HG03066 (cell line): ENCODE measurements around the gene ZNF521.

Experiments used
- ATAC-seq: cut with Tn5 transposase; IDR thresholded peaks from one replicate; pipeline ENCODE4 v1.9.1; 2021; ENCODE audit warnings: low read depth; ENCODE audit not compliant: unreplicated experiment

The ZNF521 gene

DNA sequence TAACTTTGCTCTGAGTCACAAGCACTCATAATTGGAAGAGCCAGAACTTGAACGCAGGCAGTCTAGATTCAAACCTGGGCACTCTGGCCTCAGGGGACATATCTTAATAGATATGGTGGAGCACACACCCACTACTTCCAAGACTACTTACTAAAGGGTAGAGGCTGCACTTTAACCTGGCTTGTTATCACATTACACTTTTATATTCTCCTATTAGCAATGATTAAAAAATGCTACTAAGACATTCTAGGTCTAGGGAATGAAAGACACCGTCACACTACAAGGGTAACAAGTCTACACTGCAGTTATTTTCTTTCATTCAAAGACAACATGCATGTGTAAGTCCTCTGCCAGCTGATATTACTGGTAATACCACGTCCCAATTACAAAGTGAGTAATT is 258.8 kb downstream of the ZNF521 start:
- no peak for ATAC-seq

DNA sequence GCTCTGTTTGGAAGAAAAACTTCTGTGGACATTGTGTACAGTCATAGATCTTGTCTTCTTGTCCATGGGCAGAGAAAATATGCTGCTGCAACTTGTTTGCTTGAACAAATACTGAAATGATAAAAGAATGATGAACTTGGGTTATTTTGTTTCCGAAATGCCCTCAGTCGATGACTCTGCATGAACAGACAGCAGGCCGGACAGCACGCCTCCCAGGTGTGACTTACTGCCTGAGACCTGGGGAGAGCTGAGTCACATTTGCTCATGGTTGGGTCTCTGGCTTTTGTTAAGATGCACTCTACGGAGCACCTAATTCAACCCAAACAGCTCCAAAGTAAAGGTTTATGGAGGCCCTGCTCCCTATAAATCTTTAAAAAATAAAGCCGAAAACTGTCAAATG is 262.5 kb downstream of the ZNF521 start:
- no peak for ATAC-seq

DNA sequence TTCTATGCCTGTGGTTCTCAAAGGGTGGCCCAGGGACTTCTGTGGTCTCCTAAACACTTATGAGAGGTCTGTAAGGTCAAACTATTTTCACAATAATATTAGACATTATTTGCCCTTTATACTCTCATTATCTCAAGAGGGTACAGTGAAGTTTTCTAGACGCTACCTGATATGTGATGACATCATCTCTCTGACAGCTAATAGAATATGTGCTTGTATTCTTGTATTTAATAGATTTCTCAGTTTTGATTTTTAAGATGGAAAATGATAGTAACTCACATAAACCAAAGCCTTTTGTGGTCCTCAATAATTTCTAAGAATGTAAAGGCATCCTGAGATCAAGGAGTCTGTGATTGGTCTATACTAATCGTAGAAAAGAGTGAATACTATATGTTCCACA is 265.1 kb downstream of the ZNF521 start:
- no peak for ATAC-seq

DNA sequence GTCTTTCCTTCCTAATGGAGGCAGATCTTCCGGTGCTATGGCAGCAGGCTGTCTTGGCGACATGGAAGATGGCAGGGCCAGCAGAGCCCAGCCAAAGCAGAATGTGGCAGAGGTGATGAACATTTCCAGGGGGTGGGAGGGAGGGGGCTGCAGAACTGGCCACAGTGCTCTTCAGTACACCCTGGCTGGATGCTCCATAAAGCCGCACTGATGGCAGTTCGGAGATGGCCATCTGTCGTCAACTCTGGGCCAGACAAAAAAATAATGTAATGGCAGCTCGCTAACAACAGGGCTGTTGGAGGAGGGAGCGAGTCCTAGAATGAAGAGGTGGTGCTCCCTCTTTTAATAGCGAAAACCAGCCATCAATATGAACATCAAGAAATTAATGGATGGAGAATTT is 271.0 kb downstream of the ZNF521 start:
- no peak for ATAC-seq

DNA sequence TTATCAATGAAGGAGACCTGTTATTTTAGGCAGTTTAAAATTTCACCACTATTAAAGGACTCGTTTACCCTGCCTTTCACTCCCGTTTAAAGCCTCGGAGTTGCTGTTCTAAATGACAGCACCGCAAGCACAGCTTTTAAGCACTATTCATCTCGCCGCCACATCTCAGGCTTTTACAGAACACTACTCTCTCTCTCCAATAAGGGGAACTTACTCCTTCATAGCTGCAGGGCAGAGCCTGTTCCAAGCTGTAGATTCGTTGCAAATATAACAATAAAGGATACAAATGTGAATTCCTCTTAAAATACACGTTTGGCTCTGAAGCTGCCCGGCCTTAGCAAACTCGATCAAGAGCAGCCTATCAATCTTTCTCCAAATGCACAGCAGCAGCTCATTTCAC is 271.8 kb downstream of the ZNF521 start:
- no peak for ATAC-seq

DNA sequence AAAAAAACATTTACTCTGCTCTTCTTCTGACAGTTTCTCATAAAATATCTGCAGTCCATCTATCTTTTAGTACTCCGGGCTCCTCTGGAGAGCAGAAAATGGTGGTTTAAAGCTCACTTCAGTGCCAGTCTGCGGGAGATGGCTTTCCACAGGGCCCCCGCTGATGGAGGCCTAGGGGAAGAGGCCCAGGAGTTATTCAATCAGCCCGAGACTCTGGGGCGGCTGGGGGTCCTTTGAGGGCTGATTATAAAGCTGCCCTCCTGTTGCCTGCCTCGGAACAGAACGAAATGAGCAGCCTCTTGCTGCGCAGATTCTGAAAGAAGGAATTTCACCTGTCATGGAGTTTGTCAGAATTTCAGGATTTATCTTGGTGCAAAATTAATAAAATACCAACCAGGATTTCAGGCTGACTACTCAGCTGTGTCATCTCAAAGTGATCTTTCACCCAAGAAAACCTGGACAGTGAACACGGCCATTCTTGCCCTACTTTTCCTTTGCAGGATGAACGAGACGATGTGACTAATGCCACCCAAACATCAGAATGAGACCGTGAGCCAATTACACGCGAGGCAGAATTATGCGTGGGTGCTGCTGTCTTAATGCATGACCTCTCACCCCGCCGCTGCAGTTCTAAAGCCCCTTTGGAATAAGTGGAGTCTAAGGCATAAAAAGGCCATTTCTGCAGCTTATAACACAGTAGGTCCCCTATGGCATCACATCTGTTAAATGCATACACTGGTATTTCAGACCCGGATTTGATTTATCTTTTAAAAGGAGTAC is 273.8 kb downstream of the ZNF521 start:
- ATAC-seq: no peak

DNA sequence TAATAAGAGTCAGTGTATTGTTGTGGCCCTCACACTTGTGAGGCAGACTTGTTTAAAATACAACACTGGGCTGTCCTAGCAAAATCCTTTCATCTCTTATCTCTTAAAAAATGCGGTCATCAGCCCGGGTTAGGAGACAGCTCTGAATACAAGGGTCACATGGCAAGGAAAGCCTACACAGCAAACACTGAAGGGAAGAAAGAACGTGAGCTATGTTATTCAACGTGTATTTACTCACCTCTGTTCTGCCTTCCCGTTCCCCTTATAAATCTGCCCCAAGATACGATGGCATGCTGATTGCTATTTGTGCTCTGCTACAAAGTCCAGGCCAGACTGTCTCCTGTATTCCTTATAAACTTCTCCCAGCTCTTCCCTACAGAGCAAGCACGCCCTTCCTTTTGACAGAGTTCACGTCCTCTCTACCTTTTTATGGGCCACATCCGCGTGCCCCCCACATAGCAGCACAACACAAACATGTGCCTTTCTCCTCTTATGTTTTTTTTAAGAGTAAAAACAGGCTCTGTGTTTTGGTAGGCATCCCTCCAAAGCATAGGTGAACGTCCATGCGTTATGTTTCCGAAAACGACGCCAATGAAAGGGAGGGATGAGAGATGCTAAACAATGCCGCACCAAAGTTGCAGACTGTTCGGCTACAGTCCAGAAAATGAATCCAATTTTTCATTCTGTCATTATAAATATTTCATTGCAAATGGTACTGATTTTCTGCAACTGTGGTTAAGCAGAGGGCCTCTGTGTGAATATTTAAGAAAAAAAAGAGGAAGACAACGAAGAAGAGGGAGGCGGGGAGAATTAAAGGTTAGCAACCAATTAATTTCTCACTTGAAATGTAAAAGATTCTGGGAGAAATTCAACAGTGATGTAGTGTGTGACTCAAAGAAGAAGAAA is 274.7 kb downstream of the ZNF521 start:
- no peak for ATAC-seq

DNA sequence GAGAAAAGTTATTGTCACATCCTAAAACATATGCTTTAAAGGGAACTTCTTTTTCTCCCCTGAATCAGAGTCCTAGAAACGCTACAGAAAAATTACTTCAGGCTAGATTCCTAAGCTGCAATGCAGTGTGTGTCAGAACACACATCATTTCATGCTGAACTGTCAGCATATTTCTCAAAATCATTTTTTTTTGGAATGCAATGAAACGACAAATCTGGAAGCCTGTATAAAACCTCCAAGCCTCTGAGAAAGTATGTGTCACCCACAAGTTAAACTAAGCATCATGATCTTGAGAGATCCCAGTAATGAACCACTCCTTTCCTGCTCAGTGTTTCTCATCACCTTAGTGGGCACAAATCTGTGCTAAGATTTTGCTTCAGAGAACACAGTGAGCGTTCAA is 276.2 kb downstream of the ZNF521 start:
- ATAC-seq: no peak

DNA sequence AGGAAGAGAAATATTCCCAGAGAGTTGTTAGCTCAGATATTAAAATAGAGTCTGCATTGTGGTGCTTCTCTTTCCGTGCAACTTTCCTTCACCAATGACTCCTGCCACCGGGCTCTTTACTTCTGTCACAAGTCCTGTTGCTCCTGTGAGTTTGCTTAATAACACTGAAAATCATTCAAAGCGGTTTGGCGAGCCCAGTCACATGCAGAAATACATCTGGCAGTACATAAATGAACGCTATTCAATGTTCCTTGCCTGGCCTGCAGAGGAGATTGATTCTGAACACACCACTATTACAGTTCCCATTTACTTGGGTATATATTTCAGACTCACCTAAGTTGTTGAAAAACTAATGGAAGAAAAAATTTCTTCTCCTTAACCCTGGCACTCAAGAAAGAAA is 276.6 kb downstream of the ZNF521 start:
- no peak for ATAC-seq

DNA sequence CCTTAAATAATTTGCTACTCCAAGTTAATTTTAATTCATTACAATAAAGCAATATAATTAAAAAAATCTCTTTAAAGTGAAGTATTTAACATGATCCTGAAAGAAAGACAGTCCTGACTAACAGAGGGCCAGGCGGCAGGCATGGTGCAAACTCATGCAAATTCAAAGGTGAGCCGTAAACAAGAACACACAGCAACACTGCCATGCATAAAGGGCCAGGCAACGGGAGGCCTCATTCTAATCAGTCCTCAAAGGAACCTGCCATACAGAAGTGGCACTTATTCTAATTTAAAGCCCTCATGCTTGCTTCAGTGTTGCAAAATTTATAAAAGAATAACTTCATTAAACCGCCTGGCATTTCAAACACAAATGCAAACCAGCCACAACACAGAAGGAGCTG is 277.0 kb downstream of the ZNF521 start:
- no peak for ATAC-seq

DNA sequence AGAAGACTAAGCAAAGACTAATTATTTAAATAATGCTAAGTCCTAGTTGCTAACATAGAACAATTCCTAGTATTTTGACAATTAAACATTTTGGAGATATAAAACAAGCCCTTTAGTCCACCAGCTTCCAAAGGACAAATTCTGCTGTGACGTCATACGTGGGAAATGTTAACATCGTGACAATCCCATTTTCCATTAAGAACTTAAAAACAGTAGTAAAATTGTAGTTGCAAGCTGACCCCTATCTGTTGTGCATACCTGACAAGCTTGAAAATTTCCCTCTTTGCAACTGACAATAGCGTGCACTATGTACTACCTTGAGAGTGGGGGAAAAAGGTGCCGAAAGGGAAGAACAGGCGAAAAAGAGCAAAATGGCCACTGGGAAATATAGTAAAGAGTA is 279.8 kb downstream of the ZNF521 start:
- ATAC-seq: no peak

DNA sequence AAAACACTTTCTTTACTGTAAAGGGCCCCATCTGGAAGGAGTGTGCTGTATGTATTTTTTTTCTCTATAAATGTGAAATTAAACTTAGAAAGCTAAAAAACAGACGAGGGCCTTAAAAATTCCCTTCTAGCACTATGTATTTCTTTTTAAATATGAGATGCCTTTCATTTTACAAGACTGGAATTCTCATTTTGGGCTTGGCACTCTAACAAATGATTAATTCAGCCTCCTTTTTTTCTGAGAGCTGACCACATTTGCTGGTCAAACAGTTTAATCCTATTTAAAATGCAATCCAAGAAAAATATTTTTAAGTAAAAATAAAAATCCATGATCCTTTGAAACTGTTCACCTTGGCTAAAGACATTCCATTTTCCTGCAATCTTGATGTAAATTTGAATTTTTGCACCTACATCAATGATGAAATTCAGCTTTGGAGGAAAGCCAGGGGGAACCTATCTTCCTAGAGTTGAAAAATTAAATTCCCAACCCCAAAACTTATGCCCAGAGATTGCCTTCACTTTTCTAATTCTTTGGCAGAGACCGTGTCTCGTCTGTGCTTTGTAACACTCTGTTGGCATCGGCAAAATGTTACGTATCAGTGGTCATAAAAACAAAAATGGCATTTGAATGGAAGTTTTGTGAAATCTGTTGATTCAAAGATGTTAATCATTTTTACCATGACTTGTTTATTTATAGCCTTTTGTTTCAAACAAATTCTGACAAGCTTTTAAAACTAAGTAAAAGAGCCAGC is 284.5 kb downstream of the ZNF521 start:
- no peak for ATAC-seq

DNA sequence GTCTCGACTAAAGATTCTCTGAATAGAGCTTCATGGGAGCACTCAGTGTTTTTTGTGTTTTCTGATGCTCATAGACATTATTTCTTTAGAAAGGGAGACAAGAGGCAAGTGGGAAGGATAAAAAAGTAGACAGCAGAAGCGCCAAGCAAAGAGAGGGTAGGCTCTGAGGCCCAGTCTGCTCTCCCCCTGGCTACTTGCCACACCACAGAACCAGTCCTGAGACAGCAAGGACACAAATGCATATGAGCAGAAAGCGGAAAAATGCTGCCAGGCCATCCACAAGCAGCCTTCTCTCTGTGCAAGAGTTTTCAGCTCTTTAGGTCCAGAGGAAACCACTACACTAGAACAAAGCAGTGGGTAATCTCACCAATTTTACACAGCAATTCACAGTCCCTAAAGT is 285.4 kb downstream of the ZNF521 start:
- ATAC-seq: no peak

DNA sequence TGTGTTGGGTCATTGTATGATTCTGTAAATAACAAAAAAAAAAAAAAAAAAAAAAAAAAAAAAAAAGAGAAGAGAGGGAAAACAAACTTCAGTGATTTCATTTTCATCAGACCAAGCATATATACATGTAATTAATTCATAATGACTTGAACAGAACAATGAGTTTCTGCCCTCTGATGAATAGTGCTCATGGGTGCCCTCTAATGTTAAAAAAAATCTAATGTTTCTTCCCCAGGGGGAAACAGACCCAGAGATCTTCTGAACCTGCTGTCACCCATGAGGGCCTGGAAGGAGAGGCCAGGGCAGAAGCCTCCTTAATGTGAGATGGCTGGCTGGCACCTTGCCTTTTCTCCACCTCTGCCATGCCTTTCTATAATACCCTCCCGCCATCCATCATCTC is 289.2 kb downstream of the ZNF521 start:
- ATAC-seq: no peak

DNA sequence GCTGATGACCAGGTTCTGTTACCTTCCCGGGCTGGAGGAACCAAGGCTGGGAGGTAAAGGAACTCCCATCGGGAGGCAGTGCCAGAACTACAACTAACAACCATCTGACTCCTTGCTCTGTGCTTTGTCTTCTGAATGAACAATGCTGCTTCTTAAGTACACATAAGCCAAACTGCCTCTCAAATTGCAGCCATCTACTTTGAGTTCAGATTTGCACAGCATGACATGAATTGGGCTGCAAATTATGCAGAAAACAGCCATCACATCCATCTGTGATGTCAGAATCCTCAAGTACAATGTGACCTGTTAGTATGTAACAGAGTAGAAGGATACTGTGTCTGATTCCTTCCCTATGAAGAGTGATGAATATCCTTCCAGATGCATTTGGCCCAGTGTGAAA is 290.6 kb downstream of the ZNF521 start:
- ATAC-seq: no peak

DNA sequence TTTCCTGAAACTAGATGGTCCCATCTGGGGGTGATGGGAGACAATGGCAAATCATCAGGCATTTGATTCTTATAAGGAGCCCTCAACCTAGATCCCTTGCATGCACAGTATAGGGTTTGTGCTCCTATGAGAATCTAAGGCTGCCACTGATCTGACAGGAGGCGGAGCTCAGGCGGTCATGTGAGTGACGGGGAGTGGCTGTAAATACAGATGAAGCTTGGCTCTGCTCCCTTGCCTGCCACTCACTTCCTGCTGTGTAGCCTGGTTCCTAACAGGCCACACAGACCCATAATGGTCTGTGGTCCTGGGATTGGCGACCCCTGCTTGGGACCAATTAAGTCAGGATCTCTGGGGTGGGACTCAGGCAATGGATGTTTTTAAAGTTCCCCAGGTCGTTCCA is 293.4 kb downstream of the ZNF521 start:
- ATAC-seq: no peak

DNA sequence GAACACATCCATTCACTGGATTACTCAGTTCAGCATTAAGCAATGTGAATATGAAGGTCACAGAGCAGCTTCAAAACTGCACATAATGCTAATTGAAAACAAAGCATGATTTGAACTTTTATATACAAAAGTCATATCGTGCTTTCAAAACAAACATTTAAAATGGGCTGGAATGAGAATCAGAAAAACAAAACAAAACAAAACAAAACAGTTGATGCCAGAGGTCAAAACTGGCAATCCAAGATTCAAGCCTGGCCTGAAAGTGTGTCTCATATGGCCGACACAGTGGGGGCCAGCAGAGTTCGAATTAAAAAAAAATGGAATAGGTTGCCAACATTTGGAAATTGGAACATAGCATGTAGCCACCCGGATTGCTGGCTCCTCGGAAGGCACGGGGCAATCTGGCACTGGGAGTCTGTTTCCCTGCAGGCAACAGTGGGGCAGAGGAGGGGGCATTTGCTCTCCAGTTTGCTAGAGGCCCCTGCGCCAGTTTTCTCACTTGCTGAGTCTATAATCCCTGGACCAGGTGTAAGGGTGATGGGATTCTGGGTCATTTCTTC is 294.4 kb downstream of the ZNF521 start:
- no peak for ATAC-seq

DNA sequence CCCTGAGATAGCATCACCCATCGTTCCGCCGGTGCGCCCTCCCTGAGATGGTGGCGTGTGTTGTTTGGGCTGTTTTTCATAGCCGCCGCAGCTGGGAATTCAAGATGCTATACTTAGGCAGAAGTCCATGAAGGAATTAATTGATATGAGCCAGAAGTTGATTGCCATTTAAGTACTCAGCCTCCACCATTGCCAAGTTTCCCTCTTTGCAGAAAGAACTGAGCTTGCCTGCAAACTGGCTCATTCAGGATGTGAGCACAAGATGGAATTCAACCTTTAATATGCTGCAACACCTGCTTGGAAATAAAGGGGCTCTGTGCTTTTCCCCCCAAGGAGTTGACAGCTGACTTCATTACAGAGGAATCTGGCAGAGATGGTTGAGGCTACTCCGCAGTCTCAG is 295.5 kb downstream of the ZNF521 start:
- no peak for ATAC-seq

DNA sequence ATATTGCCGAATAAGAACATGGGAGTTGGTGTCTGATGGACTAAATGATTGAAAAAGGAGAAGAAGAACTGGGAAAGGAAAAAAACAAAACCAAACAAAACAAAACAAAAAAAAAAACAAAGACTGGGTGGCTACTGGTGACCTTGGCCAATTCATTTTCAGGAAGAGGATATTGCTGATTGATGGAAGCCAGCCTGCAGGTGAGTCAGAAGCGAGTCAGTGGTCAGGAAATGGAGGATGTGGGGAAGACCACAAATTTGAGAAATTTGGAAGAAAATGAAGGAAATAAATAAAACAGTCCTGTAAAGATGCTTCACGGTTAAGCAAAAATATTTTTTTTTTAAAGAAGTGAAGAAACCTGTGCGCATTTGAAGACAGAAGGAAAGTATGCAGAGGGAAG is 296.9 kb downstream of the ZNF521 start:
- no peak for ATAC-seq

DNA sequence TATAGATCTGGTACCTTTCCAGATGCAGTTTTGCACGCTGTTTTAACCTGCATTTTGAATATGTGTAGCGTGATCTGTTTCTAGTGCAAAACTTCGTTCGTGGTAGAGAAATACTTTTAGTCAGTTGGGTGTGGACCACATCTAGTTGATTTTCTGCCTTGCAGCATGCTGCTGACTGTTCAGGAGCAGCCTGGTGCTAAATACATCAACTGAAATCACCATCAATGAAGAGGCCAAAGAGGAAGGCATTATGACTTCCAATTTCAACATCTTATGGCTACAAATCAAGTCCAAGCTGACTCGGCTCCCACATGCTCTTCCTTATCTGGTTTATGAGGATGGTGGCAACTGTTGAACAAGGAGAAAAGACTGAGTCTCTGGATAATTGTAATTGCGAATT is 298.5 kb downstream of the ZNF521 start:
- no peak for ATAC-seq

DNA sequence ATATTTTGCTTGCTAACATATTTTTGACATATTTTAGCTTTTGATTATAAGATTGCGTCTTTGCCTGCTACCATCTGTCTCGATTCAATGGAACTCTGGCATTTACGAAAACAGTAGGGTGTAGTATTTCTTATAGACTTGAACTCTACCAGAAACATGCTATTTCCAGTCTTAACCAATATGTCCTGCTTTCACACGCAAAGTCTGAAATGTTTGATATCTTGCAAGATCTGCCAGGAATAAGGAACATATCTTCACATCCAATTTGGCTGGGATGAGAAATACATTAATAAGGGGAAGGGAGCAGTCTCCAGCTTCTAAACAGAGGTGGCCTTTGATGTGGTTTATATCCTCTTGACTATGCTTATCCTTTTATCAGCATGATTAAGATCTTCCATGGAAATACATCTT is 299.4 kb downstream of the ZNF521 start:
- ATAC-seq: no peak
